Measurements from ENCODE around the gene SDC3.

- TF ChIP-seq, protein P1, sequence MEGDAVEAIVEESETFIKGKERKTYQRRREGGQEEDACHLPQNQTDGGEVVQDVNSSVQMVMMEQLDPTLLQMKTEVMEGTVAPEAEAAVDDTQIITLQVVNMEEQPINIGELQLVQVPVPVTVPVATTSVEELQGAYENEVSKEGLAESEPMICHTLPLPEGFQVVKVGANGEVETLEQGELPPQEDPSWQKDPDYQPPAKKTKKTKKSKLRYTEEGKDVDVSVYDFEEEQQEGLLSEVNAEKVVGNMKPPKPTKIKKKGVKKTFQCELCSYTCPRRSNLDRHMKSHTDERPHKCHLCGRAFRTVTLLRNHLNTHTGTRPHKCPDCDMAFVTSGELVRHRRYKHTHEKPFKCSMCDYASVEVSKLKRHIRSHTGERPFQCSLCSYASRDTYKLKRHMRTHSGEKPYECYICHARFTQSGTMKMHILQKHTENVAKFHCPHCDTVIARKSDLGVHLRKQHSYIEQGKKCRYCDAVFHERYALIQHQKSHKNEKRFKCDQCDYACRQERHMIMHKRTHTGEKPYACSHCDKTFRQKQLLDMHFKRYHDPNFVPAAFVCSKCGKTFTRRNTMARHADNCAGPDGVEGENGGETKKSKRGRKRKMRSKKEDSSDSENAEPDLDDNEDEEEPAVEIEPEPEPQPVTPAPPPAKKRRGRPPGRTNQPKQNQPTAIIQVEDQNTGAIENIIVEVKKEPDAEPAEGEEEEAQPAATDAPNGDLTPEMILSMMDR (IDR thresholded peaks at IDR 0.05), result no peak
- TF ChIP-seq POLR2AphosphoS5 (IDR thresholded peaks at IDR 0.05) (no peak), POLR2A (IDR thresholded peaks at IDR 0.05) (no peak), EP300 (IDR thresholded peaks at IDR 0.05) (no peak)
Observed at GRCh38 chr1:30822006-30822405, 86.6 kb downstream of the SDC3 start.

Data from sigmoid colon (tissue), 4 donors.